ENCODE results near the gene NF1.
"Not testable (repeated sequence)": the region's sequence is repeated elsewhere in the genome, so short reads cannot be mapped to it uniquely, and the experiment has no call there.

The NF1 gene

GRCh38 chr17:31381165-31381668 is 286.4 kb downstream of the NF1 start:
- H3K36me3 ChIP-seq (ENCODE audit: control insufficient read depth in 4 of 4, insufficient read depth in 4 of 4, low read length in 3 of 4): peaks cover 0 to 5% (median 3%) of the 10 kb centered on the region in 4 experiments
- H3K4me3 ChIP-seq (ENCODE audit: control insufficient read depth in 1 of 7, extremely low read depth in 1 of 7, insufficient read depth in 4 of 7, low read depth in 2 of 7, low read length in 6 of 7): no peak overlapping the region
- no peaks in the 10 kb centered on the region for H3K9me3 ChIP-seq (ENCODE audit: control extremely low read depth in 1 of 5, control insufficient read depth in 4 of 5, insufficient read depth in 2 of 5, low read depth in 1 of 5, low read length in 4 of 5)
- no peak for DNase-seq
- H3K4me1 ChIP-seq (ENCODE audit: control extremely low read depth in 1 of 4, control insufficient read depth in 4 of 4, insufficient read depth in 4 of 4, low read length in 3 of 4): peaks cover 0 to 2% (median under 1%) of the 10 kb centered on the region in 4 experiments
- H3K27me3 ChIP-seq (replicated peaks in 2 of 5; ENCODE audit: control insufficient read depth in 4 of 5, insufficient read depth in 5 of 5, low read length in 4 of 5): no peaks in the 10 kb centered on the region
- POLR2A ChIA-PET: no interaction called here
- CTCF ChIA-PET: no interaction called here
- H3K27ac ChIP-seq (ENCODE audit: insufficient read depth in 1 of 2, low read depth in 1 of 2, low read length in 2 of 2, poor library complexity in 1 of 2, severe bottlenecking in 2 of 2): no peak overlapping the region

- H3K9me3 ChIP-seq (ENCODE audit: control extremely low read depth in 1 of 5, control insufficient read depth in 4 of 5, insufficient read depth in 2 of 5, low read depth in 1 of 5, low read length in 4 of 5); POLR2A ChIA-PET; H3K4me1 ChIP-seq (ENCODE audit: control extremely low read depth in 1 of 4, control insufficient read depth in 4 of 4, insufficient read depth in 4 of 4, low read length in 3 of 4); H3K27ac ChIP-seq (ENCODE audit: insufficient read depth in 1 of 2, low read depth in 1 of 2, low read length in 2 of 2, poor library complexity in 1 of 2, severe bottlenecking in 2 of 2); DNase-seq; H3K4me3 ChIP-seq (ENCODE audit: control insufficient read depth in 1 of 7, extremely low read depth in 1 of 7, insufficient read depth in 4 of 7, low read depth in 2 of 7, low read length in 6 of 7); H3K36me3 ChIP-seq (ENCODE audit: control insufficient read depth in 4 of 4, insufficient read depth in 4 of 4, low read length in 3 of 4); H3K27me3 ChIP-seq (replicated peaks in 2 of 5; ENCODE audit: control insufficient read depth in 4 of 5, insufficient read depth in 5 of 5, low read length in 4 of 5): not testable (repeated sequence)
- WGBS (ENCODE audit: insufficient coverage): 95% methylated on average over 10 of the region's 11 CpGs
- CTCF ChIA-PET: interaction anchor here (0.6 to 1.6 kb wide), 4 partner anchors 14 to 145 kb away, joined by 3 to 6 read pairs (median 4); no protein-coding TSS in a partner anchor
Observed at GRCh38 chr17:31382668-31383275, 288.0 kb downstream of the NF1 start.

DNA sequence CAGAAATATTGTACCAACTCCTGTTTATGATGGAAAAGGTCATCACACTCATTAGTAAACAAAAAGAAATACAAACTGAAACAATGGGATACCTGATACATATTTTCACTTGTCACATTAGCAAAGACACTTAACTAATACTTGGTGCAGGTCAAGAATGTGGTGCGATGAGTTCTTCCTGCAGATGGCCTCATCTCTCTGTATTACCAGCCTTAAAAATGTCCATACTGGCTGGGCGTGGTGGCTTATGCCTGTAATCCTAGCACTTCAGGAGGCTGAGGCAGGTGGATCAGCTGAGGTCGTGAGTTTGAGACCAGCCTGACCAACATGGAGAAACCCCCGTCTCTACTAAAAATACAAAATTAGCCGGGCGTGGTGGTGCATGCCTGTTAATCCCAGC is 288.7 kb downstream of the NF1 start:
- 92% methylated on average over 3 of the region's 6 CpGs for WGBS (ENCODE audit: insufficient coverage)
- CTCF ChIA-PET: interaction anchor here (1.7 kb wide), 1 partner anchor 52 kb away, joined by 8 read pairs; no protein-coding TSS in a partner anchor

GRCh38 chr17:31385428-31386285 is 290.9 kb downstream of the NF1 start:
- CTCF ChIA-PET: interaction anchor here (0.8 to 1.2 kb wide), 3 partner anchors 19 to 457 kb away, joined by 3 to 4 read pairs (median 3); no protein-coding TSS in a partner anchor

More for the DNA sequence above, 288.7 kb downstream of the NF1 start:
- H3K4me1 ChIP-seq (ENCODE audit: control extremely low read depth in 1 of 4, control insufficient read depth in 4 of 4, insufficient read depth in 4 of 4, low read length in 3 of 4); H3K36me3 ChIP-seq (ENCODE audit: control insufficient read depth in 4 of 4, insufficient read depth in 4 of 4, low read length in 3 of 4); POLR2A ChIA-PET; H3K9me3 ChIP-seq (ENCODE audit: control extremely low read depth in 1 of 5, control insufficient read depth in 4 of 5, insufficient read depth in 2 of 5, low read depth in 1 of 5, low read length in 4 of 5); DNase-seq; H3K4me3 ChIP-seq (ENCODE audit: control insufficient read depth in 1 of 7, extremely low read depth in 1 of 7, insufficient read depth in 4 of 7, low read depth in 2 of 7, low read length in 6 of 7); H3K27me3 ChIP-seq (replicated peaks in 2 of 5; ENCODE audit: control insufficient read depth in 4 of 5, insufficient read depth in 5 of 5, low read length in 4 of 5); H3K27ac ChIP-seq (ENCODE audit: insufficient read depth in 1 of 2, low read depth in 1 of 2, low read length in 2 of 2, poor library complexity in 1 of 2, severe bottlenecking in 2 of 2): not testable (repeated sequence)

GRCh38 chr17:31386542-31387075 is 291.8 kb downstream of the NF1 start:
- H3K36me3 ChIP-seq (ENCODE audit: control insufficient read depth in 4 of 4, insufficient read depth in 4 of 4, low read length in 3 of 4): no peaks in the 10 kb centered on the region
- DNase-seq: no peak
- H3K4me1 ChIP-seq (ENCODE audit: control extremely low read depth in 1 of 4, control insufficient read depth in 4 of 4, insufficient read depth in 4 of 4, low read length in 3 of 4): peaks cover 0 to 12% (median 9%) of the 10 kb centered on the region in 4 experiments
- 92% methylated on average over 3 of the region's 3 CpGs for WGBS (ENCODE audit: insufficient coverage)
- H3K27me3 ChIP-seq (replicated peaks in 2 of 5; ENCODE audit: control insufficient read depth in 4 of 5, insufficient read depth in 5 of 5, low read length in 4 of 5): peaks cover 0 to 21% (median 15%) of the 10 kb centered on the region in 5 experiments
- H3K27ac ChIP-seq (ENCODE audit: insufficient read depth in 1 of 2, low read depth in 1 of 2, low read length in 2 of 2, poor library complexity in 1 of 2, severe bottlenecking in 2 of 2): no peak overlapping the region
- ChIA-PET POLR2A (no interaction called here), CTCF (no interaction called here)
- no peaks in the 10 kb centered on the region for H3K9me3 ChIP-seq (ENCODE audit: control extremely low read depth in 1 of 5, control insufficient read depth in 4 of 5, insufficient read depth in 2 of 5, low read depth in 1 of 5, low read length in 4 of 5)
- no peak overlapping the region for H3K4me3 ChIP-seq (ENCODE audit: control insufficient read depth in 1 of 7, extremely low read depth in 1 of 7, insufficient read depth in 4 of 7, low read depth in 2 of 7, low read length in 6 of 7)

More at GRCh38 chr17:31385428-31386285, 290.9 kb downstream of the NF1 start:
- H3K27me3 ChIP-seq (replicated peaks in 2 of 5; ENCODE audit: control insufficient read depth in 4 of 5, insufficient read depth in 5 of 5, low read length in 4 of 5): peaks cover 0 to 15% (median 9%) of the 10 kb centered on the region in 5 experiments
- H3K36me3 ChIP-seq (ENCODE audit: control insufficient read depth in 4 of 4, insufficient read depth in 4 of 4, low read length in 3 of 4): no peaks in the 10 kb centered on the region
- H3K4me1 ChIP-seq (ENCODE audit: control extremely low read depth in 1 of 4, control insufficient read depth in 4 of 4, insufficient read depth in 4 of 4, low read length in 3 of 4): peaks cover 0 to 5% (median 4%) of the 10 kb centered on the region in 4 experiments
- H3K9me3 ChIP-seq (ENCODE audit: control extremely low read depth in 1 of 5, control insufficient read depth in 4 of 5, insufficient read depth in 2 of 5, low read depth in 1 of 5, low read length in 4 of 5): no peaks in the 10 kb centered on the region
- no peak overlapping the region for H3K27ac ChIP-seq (ENCODE audit: insufficient read depth in 1 of 2, low read depth in 1 of 2, low read length in 2 of 2, poor library complexity in 1 of 2, severe bottlenecking in 2 of 2)
- no peak for DNase-seq
- H3K4me3 ChIP-seq (ENCODE audit: control insufficient read depth in 1 of 7, extremely low read depth in 1 of 7, insufficient read depth in 4 of 7, low read depth in 2 of 7, low read length in 6 of 7): no peak overlapping the region
- 99% methylated on average over 7 of the region's 7 CpGs for WGBS (ENCODE audit: insufficient coverage)
- POLR2A ChIA-PET: no interaction called here

DNA sequence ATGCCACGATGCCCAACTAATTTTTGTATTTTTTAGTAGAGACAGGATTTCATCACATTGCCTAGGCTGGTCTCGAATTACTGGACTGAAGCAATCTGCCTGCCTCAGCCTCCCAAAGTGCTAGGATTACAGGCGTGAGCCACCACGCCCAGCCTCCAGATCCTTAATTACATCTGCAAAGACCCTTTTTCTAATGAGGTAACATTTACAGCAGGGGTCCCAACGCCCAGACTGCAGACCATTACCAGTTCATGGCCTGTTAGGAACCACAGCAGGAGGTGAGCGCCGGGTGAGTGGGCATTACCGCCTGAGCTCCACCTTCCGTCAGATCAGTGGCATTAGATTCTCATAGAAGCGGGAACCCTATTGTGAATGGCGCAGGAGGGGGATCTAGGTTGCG is 292.7 kb downstream of the NF1 start:
- WGBS (ENCODE audit: insufficient coverage): 94% methylated on average over 12 of the region's 12 CpGs
- peaks cover 0 to 15% (median 12%) of the 10 kb centered on the region in 4 experiments for H3K4me1 ChIP-seq (ENCODE audit: control extremely low read depth in 1 of 4, control insufficient read depth in 4 of 4, insufficient read depth in 4 of 4, low read length in 3 of 4)
- H3K4me3 ChIP-seq (ENCODE audit: control insufficient read depth in 1 of 7, extremely low read depth in 1 of 7, insufficient read depth in 4 of 7, low read depth in 2 of 7, low read length in 6 of 7): no peak overlapping the region
- no peak for DNase-seq
- H3K27ac ChIP-seq (ENCODE audit: insufficient read depth in 1 of 2, low read depth in 1 of 2, low read length in 2 of 2, poor library complexity in 1 of 2, severe bottlenecking in 2 of 2): no peak overlapping the region
- POLR2A ChIA-PET: no interaction called here
- CTCF ChIA-PET: interaction anchor here (1.3 to 4.4 kb wide), 3 partner anchors 51 to 136 kb away, joined by 4 to 56 read pairs (median 25); no protein-coding TSS in a partner anchor
- H3K27me3 ChIP-seq (replicated peaks in 2 of 5; ENCODE audit: control insufficient read depth in 4 of 5, insufficient read depth in 5 of 5, low read length in 4 of 5): peaks cover 0 to 28% (median 22%) of the 10 kb centered on the region in 5 experiments
- H3K36me3 ChIP-seq (ENCODE audit: control insufficient read depth in 4 of 4, insufficient read depth in 4 of 4, low read length in 3 of 4): no peaks in the 10 kb centered on the region
- no peaks in the 10 kb centered on the region for H3K9me3 ChIP-seq (ENCODE audit: control extremely low read depth in 1 of 5, control insufficient read depth in 4 of 5, insufficient read depth in 2 of 5, low read depth in 1 of 5, low read length in 4 of 5)

All from common myeloid progenitor, CD34-positive (primary cell).